IPS-20b (cell line): ENCODE data around the gene TNFRSF6B.

Experiments used
- H3K27ac ChIP-seq: one replicate; pipeline ENCODE4 v1.5.1; 2013; ENCODE audit warnings: low read length
- H3K27me3 ChIP-seq: 2 replicates; pipeline ENCODE4 v1.6.1; 2013; ENCODE audit warnings: mild to moderate bottlenecking, low read length, inconsistent platforms; ENCODE audit not compliant: insufficient read depth
- H3K36me3 ChIP-seq: 2 replicates; pipeline ENCODE4 v1.6.1; 2013; ENCODE audit warnings: low read depth, mild to moderate bottlenecking, inconsistent platforms, low read length, moderate library complexity; ENCODE audit not compliant: insufficient read depth
- H3K4me1 ChIP-seq: 2 replicates; pipeline ENCODE4 v1.6.1; 2013; ENCODE audit warnings: mild to moderate bottlenecking, control low read depth, inconsistent platforms, low read length, moderate library complexity; ENCODE audit not compliant: insufficient read depth
- H3K4me3 ChIP-seq: 2 replicates; pipeline ENCODE4 v1.5.1; 2013; ENCODE audit warnings: mild to moderate bottlenecking, low read length, inconsistent platforms
- H3K9ac ChIP-seq: 2 replicates; pipeline ENCODE4 v1.6.1; 2013; ENCODE audit warnings: low read depth, mild to moderate bottlenecking, inconsistent platforms, low read length, moderate library complexity
- H3K9me3 ChIP-seq: 2 replicates; pipeline ENCODE4 v1.6.1; 2013; ENCODE audit warnings: mild to moderate bottlenecking, low read depth, low read length, inconsistent platforms; ENCODE audit not compliant: insufficient read depth

TNFRSF6B gene

DNA sequence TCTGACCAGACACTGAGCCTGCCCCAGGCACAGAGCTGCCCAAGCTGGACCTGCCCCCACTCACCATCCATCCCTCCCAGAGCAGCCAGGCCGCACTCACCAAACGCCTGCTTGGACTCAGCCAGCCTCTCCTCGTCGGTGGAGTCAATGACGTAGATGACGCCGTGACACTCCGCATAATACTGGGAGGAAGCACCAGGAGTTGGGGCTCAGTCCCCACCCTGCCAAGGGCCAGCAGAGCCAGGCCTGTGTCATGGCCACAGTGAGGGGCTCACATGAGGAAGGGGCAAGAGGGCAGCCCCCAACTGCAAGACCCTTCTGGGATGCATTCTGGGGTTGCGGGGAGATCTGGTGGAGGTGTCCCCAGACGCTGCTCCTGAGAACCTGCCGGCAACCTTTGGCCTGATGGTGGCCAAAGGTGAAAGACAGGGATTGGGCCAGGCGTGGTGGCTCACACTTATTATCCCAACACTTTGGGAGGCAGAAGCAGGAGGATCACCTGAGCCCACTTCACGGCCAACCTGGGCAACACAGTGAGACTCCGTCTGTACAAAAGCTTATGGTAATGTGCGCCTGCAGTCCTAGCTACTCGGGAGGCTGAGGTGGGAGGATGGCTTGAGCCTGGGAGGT, 5.7 kb downstream of the TNFRSF6B start:
- Histone ChIP-seq H3K27me3 (no peaks in the 10 kb centered on the region), H3K27ac (no peak overlapping the region), H3K9ac (no peak overlapping the region), H3K36me3 (peaks cover 26% of the 10 kb centered on the region), H3K4me1 (peaks cover 4% of the 10 kb centered on the region; the same call in 1 of the 2 replicates), H3K4me3 (no peak overlapping the region), H3K9me3 (no peaks in the 10 kb centered on the region)

DNA sequence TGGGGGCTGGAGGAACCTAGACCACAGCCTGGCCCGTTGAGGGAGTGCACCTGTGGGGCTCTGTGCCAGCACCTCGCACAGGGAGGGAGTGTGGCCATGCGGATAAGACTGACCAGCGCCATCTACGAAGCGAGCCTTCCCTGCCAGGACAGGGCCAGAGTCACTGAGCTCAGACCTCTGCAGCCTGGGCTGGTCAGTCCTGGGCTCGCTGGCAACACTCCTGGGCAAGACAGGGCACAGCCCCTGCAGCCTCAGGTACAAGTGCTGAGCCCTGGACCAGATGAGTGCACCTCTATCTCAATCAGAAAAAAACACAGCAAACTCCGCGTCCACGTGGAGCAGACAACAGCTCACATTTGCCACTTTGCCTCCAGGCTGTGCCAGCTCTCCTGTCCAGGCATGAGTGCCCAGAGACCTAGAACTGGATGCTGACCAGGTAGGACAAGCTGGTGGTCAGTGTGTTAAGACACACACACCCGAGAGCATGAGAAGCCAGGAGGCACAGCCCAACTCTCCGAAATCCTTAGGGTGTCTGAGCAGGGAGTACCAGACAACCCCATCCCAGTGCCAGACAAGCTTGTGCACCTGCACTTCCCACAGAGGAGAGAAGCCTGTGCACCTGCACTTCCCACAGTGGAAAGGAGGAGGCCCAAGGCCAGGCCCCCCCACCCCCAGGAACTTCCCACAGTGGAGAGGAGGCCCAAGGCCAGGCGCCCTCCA, 6.5 kb downstream of the TNFRSF6B start:
- Histone ChIP-seq H3K4me3 (no peak overlapping the region), H3K9me3 (no peaks in the 10 kb centered on the region), H3K4me1 (peaks cover 4% of the 10 kb centered on the region; the same call in 1 of the 2 replicates), H3K9ac (no peak overlapping the region), H3K36me3 (peaks cover 26% of the 10 kb centered on the region), H3K27me3 (no peaks in the 10 kb centered on the region), H3K27ac (no peak overlapping the region)

DNA sequence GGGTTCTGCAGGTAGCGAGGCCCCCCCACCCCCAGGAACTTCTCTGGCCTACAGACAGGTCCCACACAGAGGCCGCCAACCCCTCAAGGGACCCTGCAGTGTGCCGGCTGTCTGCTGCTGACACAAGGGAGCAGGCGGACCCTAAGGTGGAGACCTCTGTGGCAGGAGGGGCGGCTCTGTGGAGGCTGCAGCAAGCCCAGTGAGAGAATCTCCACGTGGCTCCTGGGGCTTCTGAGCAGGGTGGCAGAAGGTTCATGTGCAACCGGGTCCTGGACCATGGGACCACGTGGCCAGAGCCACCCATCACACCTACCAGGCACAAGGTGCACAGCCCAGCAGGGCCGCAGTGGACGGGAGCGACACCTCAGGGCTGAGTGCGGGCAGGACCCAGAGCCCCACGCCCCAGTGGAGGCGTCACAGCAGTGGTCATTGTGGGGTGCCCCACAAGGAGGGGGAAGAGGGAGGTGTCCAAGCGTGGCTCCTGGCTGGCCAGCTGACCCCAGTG, 7.1 kb downstream of the TNFRSF6B start:
- H3K9ac ChIP-seq: no peak overlapping the region
- no peak overlapping the region for H3K27ac ChIP-seq
- H3K36me3 ChIP-seq: peaks cover 26% of the 10 kb centered on the region
- peaks cover 4% of the 10 kb centered on the region; the same call in 1 of the 2 replicates for H3K4me1 ChIP-seq
- H3K9me3 ChIP-seq: no peaks in the 10 kb centered on the region
- H3K27me3 ChIP-seq: no peaks in the 10 kb centered on the region
- H3K4me3 ChIP-seq: no peak overlapping the region

DNA sequence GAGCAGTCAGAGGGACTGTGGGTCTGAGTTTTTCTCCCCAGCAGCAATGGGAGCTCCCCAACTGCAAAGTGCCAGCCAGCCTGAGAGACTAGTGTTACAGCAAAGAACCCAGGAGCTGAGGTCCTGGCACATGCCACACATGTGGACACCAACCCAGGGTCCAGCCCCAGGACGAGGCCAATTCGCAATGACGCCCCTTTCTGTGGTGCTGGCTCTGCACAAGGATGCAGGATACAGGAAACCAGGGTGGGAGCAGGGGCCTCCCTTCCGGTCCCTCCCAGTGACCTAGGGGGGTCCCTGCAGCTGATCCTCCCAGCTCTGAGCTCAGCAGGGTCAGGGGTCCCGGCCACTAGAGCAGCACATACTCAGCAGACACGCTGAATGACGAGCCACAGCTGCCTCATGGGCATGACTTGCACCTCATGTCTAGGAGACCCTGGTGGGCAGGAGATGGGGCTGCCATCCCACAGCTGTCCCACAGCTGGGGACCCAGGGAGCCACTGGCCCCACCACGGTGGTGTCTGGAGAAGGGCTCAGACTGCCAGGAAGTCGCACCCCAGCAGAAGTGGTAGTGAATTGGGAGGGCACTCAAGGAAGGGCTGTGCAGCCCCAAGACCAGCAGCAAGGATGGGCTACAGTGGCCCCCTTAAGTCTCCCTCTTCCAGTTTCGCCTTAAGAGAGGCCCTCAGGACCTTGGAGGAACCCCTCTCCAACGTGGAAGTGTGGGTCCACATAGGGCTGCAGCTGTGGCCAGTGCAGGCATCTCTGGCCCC, 7.7 kb downstream of the TNFRSF6B start:
- Histone ChIP-seq H3K4me1 (peaks cover 4% of the 10 kb centered on the region; the same call in 1 of the 2 replicates), H3K27me3 (no peaks in the 10 kb centered on the region), H3K9ac (no peak overlapping the region), H3K9me3 (no peaks in the 10 kb centered on the region), H3K27ac (no peak overlapping the region), H3K36me3 (peaks cover 30% of the 10 kb centered on the region), H3K4me3 (no peak overlapping the region)

DNA sequence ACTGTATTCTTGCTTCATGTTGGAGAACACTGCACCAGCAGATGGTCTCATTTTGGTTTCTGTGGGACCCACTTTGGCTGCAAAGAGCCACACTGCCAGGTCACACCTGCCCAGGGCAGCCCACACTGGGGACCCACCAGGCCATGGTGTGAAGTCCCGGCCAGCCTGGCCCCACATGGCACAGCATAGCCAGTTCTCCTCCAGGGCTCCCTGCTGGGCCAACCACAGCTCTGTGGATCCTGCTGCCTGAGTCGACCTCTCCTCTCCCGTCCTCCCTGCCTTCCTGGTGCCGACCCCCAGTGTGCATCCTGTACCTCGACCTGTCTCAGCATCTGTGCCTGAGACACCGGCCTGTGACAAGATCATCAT, 8.3 kb downstream of the TNFRSF6B start:
- H3K36me3 ChIP-seq: peaks cover 34% of the 10 kb centered on the region
- no peaks in the 10 kb centered on the region for H3K27me3 ChIP-seq
- H3K27ac ChIP-seq: no peak overlapping the region
- no peak overlapping the region for H3K9ac ChIP-seq
- no peak overlapping the region for H3K4me3 ChIP-seq
- no peaks in the 10 kb centered on the region for H3K9me3 ChIP-seq
- H3K4me1 ChIP-seq: peaks cover 4% of the 10 kb centered on the region; the same call in 1 of the 2 replicates

DNA sequence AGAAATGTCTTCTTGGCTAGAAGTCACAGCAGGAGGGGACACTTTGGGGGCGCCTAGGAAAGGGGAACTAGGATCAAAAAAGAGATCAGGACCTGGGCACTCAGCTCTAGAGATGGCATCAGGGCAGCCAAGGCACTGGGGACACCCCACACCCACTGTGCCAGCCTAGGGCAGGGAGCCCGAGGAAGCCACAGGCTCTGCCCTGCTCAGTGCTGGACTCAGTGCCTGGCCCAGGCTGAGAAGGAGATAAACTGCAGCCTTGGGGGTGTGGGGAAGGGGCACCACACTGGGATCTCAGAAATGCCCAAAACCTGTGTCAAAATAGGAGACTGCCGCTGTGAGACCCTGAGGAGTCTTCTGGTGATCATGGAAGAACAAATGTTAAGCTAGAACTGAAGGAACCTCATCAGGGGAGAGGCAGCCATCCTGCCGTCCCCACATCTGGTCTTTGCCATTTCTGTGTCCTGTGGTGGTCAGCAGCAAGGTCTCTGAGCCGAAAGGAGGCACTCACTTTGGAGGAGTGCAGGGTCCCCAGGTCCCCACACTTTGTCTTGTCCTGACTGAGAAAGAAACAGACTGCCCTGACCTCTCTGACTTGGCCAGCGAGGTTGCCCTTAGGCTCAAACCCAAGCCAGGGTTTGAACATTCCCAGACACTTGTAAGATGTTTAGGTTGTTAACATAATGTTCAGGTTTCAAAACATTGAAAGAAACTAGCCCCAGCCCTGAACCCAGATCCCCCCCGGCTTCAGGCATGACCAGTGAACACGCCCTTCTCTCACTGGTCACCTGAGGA, 9.0 kb downstream of the TNFRSF6B start:
- peaks cover 36% of the 10 kb centered on the region for H3K36me3 ChIP-seq
- H3K9ac ChIP-seq: no peak overlapping the region
- H3K4me1 ChIP-seq: peaks cover 4% of the 10 kb centered on the region; the same call in 1 of the 2 replicates
- H3K27me3 ChIP-seq: no peaks in the 10 kb centered on the region
- no peak overlapping the region for H3K27ac ChIP-seq
- H3K4me3 ChIP-seq: no peak overlapping the region
- no peaks in the 10 kb centered on the region for H3K9me3 ChIP-seq

DNA sequence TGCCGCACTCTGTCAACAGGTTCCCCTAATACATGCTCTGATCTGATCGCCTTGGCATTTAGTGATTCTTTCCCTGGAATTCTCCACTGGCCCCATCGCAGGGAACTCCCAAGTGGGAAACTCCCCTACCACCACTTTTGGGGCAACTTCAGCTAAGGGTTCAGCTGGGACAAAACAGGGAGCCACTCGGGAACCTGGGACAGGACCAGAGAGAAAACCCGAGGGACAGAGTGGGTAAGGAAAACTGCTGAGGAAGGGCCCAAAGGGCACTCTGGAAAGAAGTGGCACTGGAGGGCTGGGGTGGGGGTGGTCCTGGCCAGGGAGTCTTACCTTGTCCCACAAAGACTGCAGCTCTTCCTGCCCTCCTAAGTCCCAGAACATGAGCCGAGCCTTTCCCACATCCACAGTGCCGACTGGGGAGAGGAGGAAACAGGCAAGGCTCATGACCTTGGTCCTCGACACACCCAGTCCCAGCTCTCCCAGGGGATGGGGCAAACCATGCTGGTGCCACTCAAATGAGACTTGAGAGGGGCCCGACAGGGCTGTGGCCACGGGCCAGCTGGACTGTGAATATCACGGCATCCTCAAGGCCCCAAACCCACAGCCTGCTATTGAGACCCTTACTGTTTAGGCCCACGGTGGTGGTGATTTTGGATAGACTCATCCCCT, 9.7 kb downstream of the TNFRSF6B start:
- no peaks in the 10 kb centered on the region for H3K27me3 ChIP-seq
- H3K9ac ChIP-seq: no peak overlapping the region
- peaks cover 4% of the 10 kb centered on the region; the same call in 1 of the 2 replicates for H3K4me1 ChIP-seq
- H3K4me3 ChIP-seq: peak overlapping the region; percentile 84
- no peak overlapping the region for H3K27ac ChIP-seq
- peaks cover 44% of the 10 kb centered on the region for H3K36me3 ChIP-seq
- H3K9me3 ChIP-seq: no peaks in the 10 kb centered on the region

DNA sequence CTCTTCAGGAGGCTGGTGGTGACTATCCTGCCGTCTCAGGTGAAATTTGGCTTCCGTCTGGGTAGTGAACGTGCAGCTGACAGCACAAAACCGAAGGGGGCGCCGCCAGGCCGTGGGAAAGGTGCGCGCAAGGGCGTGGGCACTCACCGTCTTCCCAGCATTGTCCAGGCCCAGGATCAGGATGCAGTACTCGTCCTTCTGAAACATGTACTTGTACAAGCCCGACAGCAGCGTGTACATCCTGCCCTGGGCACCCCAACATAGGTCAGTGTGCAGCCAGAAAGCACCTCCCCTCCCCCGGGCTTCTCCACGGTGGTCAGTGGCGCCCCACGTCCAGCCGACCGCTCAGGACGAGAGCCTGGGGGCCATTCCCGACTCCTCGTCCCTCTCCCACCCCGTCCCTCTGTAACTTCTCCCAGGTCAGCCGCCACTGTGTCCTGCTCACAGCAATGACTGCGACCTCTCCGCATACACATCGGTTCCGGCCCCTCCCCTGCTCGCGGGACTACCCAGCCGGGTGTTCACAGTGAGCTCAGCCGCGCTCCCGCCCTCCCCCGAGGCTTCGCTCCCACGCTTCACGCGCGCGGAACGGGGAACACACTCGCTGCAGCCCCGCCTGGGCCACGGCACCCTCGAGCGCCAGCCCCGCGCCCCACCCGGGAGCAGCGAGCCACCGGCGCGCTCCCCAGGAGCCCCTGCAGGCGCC, 10.6 kb downstream of the TNFRSF6B start:
- Histone ChIP-seq H3K9ac (peak overlapping the region; percentile 76; the same call in 1 of the 2 replicates), H3K4me1 (peaks cover 4% of the 10 kb centered on the region; the same call in 1 of the 2 replicates), H3K27ac (no peak overlapping the region), H3K36me3 (peaks cover 52% of the 10 kb centered on the region), H3K9me3 (no peaks in the 10 kb centered on the region), H3K27me3 (no peaks in the 10 kb centered on the region), H3K4me3 (peak overlapping the region; percentile 84)

DNA sequence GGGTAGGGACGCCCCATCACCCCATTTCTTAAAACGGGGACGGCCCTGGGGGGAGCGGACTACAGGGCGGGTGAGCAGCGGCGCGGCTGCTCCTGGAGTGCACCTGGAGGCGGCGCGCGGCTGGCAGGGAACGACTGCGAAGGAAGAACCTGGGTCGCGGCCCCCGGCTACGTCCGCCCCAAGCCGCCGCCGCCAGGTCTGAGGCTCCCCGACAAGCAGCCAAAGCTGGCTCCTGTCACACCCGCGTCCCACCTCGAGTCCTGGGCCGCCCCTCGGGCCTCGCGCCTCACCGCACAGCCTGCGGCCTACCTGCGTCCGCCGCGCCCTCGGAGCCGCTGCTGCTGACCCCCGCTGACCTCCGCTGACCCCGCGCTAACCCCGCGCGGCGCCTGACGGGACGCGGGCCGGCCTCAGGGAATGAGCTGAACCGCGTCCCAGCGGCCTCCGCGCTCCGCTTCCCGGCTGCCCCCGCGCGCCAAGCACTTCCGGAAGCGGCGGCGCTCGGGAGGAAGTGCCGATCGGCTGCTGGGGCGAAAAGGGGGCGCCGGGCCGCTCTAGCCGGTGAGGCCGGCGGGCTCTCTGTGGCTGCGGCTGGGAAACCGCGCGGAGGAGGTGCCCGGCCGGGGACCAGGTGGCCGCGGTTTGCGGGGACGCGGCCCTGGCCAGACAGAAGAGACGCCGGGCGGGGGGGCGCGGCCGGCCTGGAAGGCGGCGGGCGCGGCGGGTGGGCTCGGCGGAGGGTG, 11.3 kb downstream of the TNFRSF6B start, which contains the start of the genes ARFRP1 and ZGPAT:
Gene ARFRP1 (minus strand): TSS at position 419 of the 743 bp plus-strand sequence. CDS start 885 bp downstream, outside the sequence.
Gene ZGPAT (plus strand): TSS at position 482 of the 743 bp plus-strand sequence. CDS start 542 bp downstream, outside the sequence.
- H3K36me3 ChIP-seq: peaks cover 59% of the 10 kb centered on the region
- H3K27me3 ChIP-seq: no peaks in the 10 kb centered on the region
- H3K4me1 ChIP-seq: peaks cover 4% of the 10 kb centered on the region; the same call in 1 of the 2 replicates
- no peak within 1 kb of the TSS for H3K27ac ChIP-seq
- H3K9ac ChIP-seq: peak within 1 kb of the TSS; percentile 76; the same call in 1 of the 2 replicates
- H3K9me3 ChIP-seq: no peaks in the 10 kb centered on the region
- peak within 1 kb of the TSS; percentile 84 for H3K4me3 ChIP-seq
